ENCODE data around the gene A4GALT. TPM values are rescaled to one million over a fixed set of nuclear protein-coding genes. Genes with fewer than 3 reads are reported as not detected.

A4GALT gene
- total and polyA plus RNA-seq, 2 of the 13 experiments (the other 11 are each of a cell fraction or from before 2014, with no cell fraction given): 0.09 to 1.1 TPM

GRCh38 chr22:42688241-42689211 is 32.1 kb downstream of the A4GALT start (continued):
- peak; percentile 35; the same call in 1 of the 2 replicates for TF ChIP-seq ZNF292 (CRISPR knock-in tag; IDR thresholded peaks at IDR 0.05; ENCODE audit: borderline replicate concordance, low read depth)
- 0 out of 2 replicates have a peak, but pooled peaks have one; percentile 28 for TF ChIP-seq THAP11 (CRISPR knock-in tag; IDR thresholded peaks at IDR 0.05)
- peak; percentile 45 for TF ChIP-seq FOXA3 (CRISPR knock-in tag; IDR thresholded peaks at IDR 0.05)
- no peak for TF ChIP-seq ZNF674 (CRISPR knock-in tag; IDR thresholded peaks at IDR 0.05; ENCODE audit: low read depth)
- TF ChIP-seq ZNF740 (CRISPR knock-in tag; IDR thresholded peaks at IDR 0.05): no peak
- no peak for TF ChIP-seq ZNF839 (CRISPR knock-in tag; IDR thresholded peaks at IDR 0.05; ENCODE audit: borderline replicate concordance)
- TF ChIP-seq FOXP4 (CRISPR knock-in tag; IDR thresholded peaks at IDR 0.05): peak; percentile 25; the same call in 1 of the 2 replicates
- 0 out of 2 replicates have a peak, but pooled peaks have one; percentile 33 for TF ChIP-seq HNRNPL (IDR thresholded peaks at IDR 0.05; ENCODE audit: low read depth, low read length)
- peak; percentile 61; the same call in 1 of the 2 replicates for TF ChIP-seq ZMAT3 (CRISPR knock-in tag; conservative IDR thresholded peaks at IDR 0.05)
- TF ChIP-seq NCOR1 (IDR thresholded peaks at IDR 0.05; ENCODE audit: borderline replicate concordance, low read length): no peak
- 0 out of 2 replicates have a peak, but pooled peaks have one; percentile 18 for TF ChIP-seq SKIL (CRISPR knock-in tag; IDR thresholded peaks at IDR 0.05; ENCODE audit: borderline replicate concordance)
- no peak for TF ChIP-seq NFIB (CRISPR knock-in tag; IDR thresholded peaks at IDR 0.05; ENCODE audit: borderline replicate concordance)
- no peak for TF ChIP-seq E2F2 (CRISPR knock-in tag; IDR thresholded peaks at IDR 0.05; ENCODE audit: borderline replicate concordance)
- no peak for TF ChIP-seq MLXIP (CRISPR knock-in tag; IDR thresholded peaks at IDR 0.05; ENCODE audit: borderline replicate concordance)
- TF ChIP-seq RXRB (CRISPR knock-in tag; IDR thresholded peaks at IDR 0.05; ENCODE audit: borderline replicate concordance): 0 out of 2 replicates have a peak, but pooled peaks have one; percentile 35
- no peak for TF ChIP-seq MLX (CRISPR knock-in tag; IDR thresholded peaks at IDR 0.05)
- TF ChIP-seq NCOA2 (CRISPR knock-in tag; IDR thresholded peaks at IDR 0.05): peak; percentile 86
- 0 out of 2 replicates have a peak, but pooled peaks have one; percentile 28 for TF ChIP-seq ZFX (CRISPR knock-in tag; IDR thresholded peaks at IDR 0.05; ENCODE audit: low read depth)

All from HepG2 (cell line).